Skeletal muscle satellite cell (primary cell): ENCODE data around the gene TNXB.
"Not testable (repeated sequence)": the region's sequence is repeated elsewhere in the genome, so short reads cannot be mapped to it uniquely, and the experiment has no call there.

Source experiments
- H3K27me3 ChIP-seq: 2 replicates; pipeline ENCODE4 v1.7.0; 2013; ENCODE audit warnings: low read length; ENCODE audit not compliant: control insufficient read depth, insufficient read depth
- H3K36me3 ChIP-seq: 2 replicates; pipeline ENCODE4 v1.7.0; 2013; ENCODE audit warnings: mild to moderate bottlenecking, control low read depth, low read length; ENCODE audit not compliant: insufficient read depth
- H3K4me1 ChIP-seq: 2 replicates; pipeline ENCODE4 v1.7.0; 2013; ENCODE audit warnings: low read length; ENCODE audit not compliant: control insufficient read depth, insufficient read depth
- H3K4me2 ChIP-seq: 2 replicates; pipeline ENCODE4 v1.7.0; 2013; ENCODE audit warnings: mild to moderate bottlenecking, low read length
- H3K4me3 ChIP-seq: 2 replicates; pipeline ENCODE4 v1.7.0; 2013; ENCODE audit warnings: low read length
- H3K9ac ChIP-seq: 2 replicates; pipeline ENCODE4 v1.7.0; 2013; ENCODE audit warnings: mild to moderate bottlenecking, low read depth, low read length, moderate library complexity
- H3K9me3 ChIP-seq: replicated peaks from 2 replicates; pipeline ENCODE4 v1.7.0; 2013; ENCODE audit warnings: mild to moderate bottlenecking, control low read depth, low read length
- small RNA-seq: library from RNA; depleted of rRNA; stranded (forward); fragments of <200 nt; gene quantifications from one replicate; pipeline ENCODE3, GENCODE V24; 2012

TNXB gene

GRCh38 chr6:31994421-31994820 lies 114.7 kb downstream of the TNXB start:
- not testable (repeated sequence) for H3K27me3 ChIP-seq, H3K4me1 ChIP-seq, H3K4me3 ChIP-seq, H3K4me2 ChIP-seq, H3K9ac ChIP-seq, H3K36me3 ChIP-seq, H3K9me3 ChIP-seq

Small RNAs within 50 kb of the gene (small RNA-seq; reads per million reads assigned to genes)
- 0.21 reads per million for gene RNA5SP206
